AG09319 (cell line): ENCODE data around the gene PCSK6.
"Not testable (repeated sequence)": the region's sequence is repeated elsewhere in the genome, so short reads cannot be mapped to it uniquely, and the experiment has no call there.

Source experiments
- DNase-seq: peaks from one replicate; pipeline ENCODE4 v3.0.0-alpha.2; 2010; ENCODE audit warnings: low read depth; ENCODE audit errors: extremely low read depth
- CTCF ChIP-seq: IDR thresholded peaks from 2 replicates; pipeline ENCODE4 v1.5.1; 2011; ENCODE audit warnings: low read depth, mild to moderate bottlenecking, inconsistent platforms, low read length, moderate library complexity

PCSK6 gene

GRCh38 chr15:101457696-101458095, 31.8 kb downstream of the PCSK6 start:
- TF ChIP-seq CTCF: no peak
- DNase-seq: no peak

- no peak for TF ChIP-seq CTCF
Measured at GRCh38 chr15:101456057-101456739, 33.3 kb downstream of the PCSK6 start.

GRCh38 chr15:101455291-101456025, 34.0 kb downstream of the PCSK6 start:
- TF ChIP-seq CTCF: no peak
- DNase-seq: no peak

More at GRCh38 chr15:101456057-101456739, 33.3 kb downstream of the PCSK6 start:
- no peak for DNase-seq

- DNase-seq: not testable (repeated sequence)
Measured at GRCh38 chr15:101454781-101455180, 34.7 kb downstream of the PCSK6 start.

- no peak for TF ChIP-seq CTCF
- DNase-seq: no peak
Measured at GRCh38 chr15:101454365-101454764, 35.1 kb downstream of the PCSK6 start.

- no peak for TF ChIP-seq CTCF
Measured at GRCh38 chr15:101453123-101454120, 36.1 kb downstream of the PCSK6 start.

GRCh38 chr15:101452572-101452971, 36.9 kb downstream of the PCSK6 start:
- no peak for DNase-seq
- TF ChIP-seq CTCF: no peak

More at GRCh38 chr15:101453123-101454120, 36.1 kb downstream of the PCSK6 start:
- no peak for DNase-seq
